GM12801 (cell line): ENCODE results near the gene TLE4.

Source experiments
- CTCF ChIP-seq: IDR thresholded peaks from one replicate; pipeline ENCODE4 v1.5.1; 2011; ENCODE audit warnings: control low read depth; ENCODE audit not compliant: insufficient read length; ENCODE audit errors: extremely low read depth

The TLE4 gene

GRCh38 chr9:79682076-79682736 is 110.4 kb downstream of the TLE4 start:
- TF ChIP-seq CTCF, result no peak

- TF ChIP-seq CTCF, result no peak
Measured at GRCh38 chr9:79684059-79684458, 112.3 kb downstream of the TLE4 start.

- TF ChIP-seq CTCF, result no peak
Measured at GRCh38 chr9:79684711-79685575, 113.2 kb downstream of the TLE4 start.

GRCh38 chr9:79685577-79685976 is 113.8 kb downstream of the TLE4 start:
- no peak for TF ChIP-seq CTCF

GRCh38 chr9:79686381-79687130 is 114.8 kb downstream of the TLE4 start:
- no peak for TF ChIP-seq CTCF

- no peak for TF ChIP-seq CTCF
Measured at GRCh38 chr9:79687131-79687447, 115.3 kb downstream of the TLE4 start.

GRCh38 chr9:79688363-79688762 is 116.6 kb downstream of the TLE4 start:
- no peak for TF ChIP-seq CTCF
